ENCODE results near the gene CACNA1I.

CACNA1I gene

GRCh38 chr22:39703928-39704639, 133.5 kb downstream of the CACNA1I start:
- TF ChIP-seq CTCF (IDR thresholded peaks at IDR 0.05; ENCODE audit: extremely low read depth, missing control alignments) = no peak
- no peak for DNase-seq (ENCODE audit: low spot score)

- DNase-seq (ENCODE audit: low spot score) = no peak
- TF ChIP-seq CTCF (IDR thresholded peaks at IDR 0.05; ENCODE audit: extremely low read depth, missing control alignments) = no peak
These were observed 134.8 kb downstream of the CACNA1I start for GRCh38 chr22:39705386-39705785.

GRCh38 chr22:39706376-39707140, 136.0 kb downstream of the CACNA1I start:
- TF ChIP-seq CTCF (IDR thresholded peaks at IDR 0.05; ENCODE audit: extremely low read depth, missing control alignments) = no peak
- no peak for DNase-seq (ENCODE audit: low spot score)

- no peak for DNase-seq (ENCODE audit: low spot score)
- TF ChIP-seq CTCF (IDR thresholded peaks at IDR 0.05; ENCODE audit: extremely low read depth, missing control alignments) = no peak
These were observed 136.8 kb downstream of the CACNA1I start for GRCh38 chr22:39707351-39707750.

GRCh38 chr22:39707816-39708215, 137.3 kb downstream of the CACNA1I start:
- no peak for DNase-seq (ENCODE audit: low spot score)

GRCh38 chr22:39710380-39711150, 140.0 kb downstream of the CACNA1I start:
- no peak for TF ChIP-seq CTCF (IDR thresholded peaks at IDR 0.05; ENCODE audit: extremely low read depth, missing control alignments)
- no peak for DNase-seq (ENCODE audit: low spot score)

More at GRCh38 chr22:39707816-39708215, 137.3 kb downstream of the CACNA1I start:
- TF ChIP-seq CTCF (IDR thresholded peaks at IDR 0.05; ENCODE audit: extremely low read depth, missing control alignments) = no peak

- no peak for DNase-seq (ENCODE audit: low spot score)
- TF ChIP-seq CTCF (IDR thresholded peaks at IDR 0.05; ENCODE audit: extremely low read depth, missing control alignments) = no peak
These were observed 141.5 kb downstream of the CACNA1I start for GRCh38 chr22:39712081-39712480.

Data from GM20000 (cell line).